OCI-LY1 (cell line): ENCODE data around the gene AKR7A3.

Experiments
- H2AFZ ChIP-seq: fragments of 200-600 bp; sonication (generic), shearing (Covaris generic); 2 replicates; pipeline ENCODE4 v1.6.0; 2014; ENCODE audit warnings: antibody characterized with exemption, mild to moderate bottlenecking, low read length
- H3F3A ChIP-seq: fragments of 200-600 bp; sonication (generic), shearing (Covaris generic); 2 replicates; pipeline ENCODE4 v1.6.0; 2014; ENCODE audit warnings: mild to moderate bottlenecking, antibody characterized with exemption, low read length, moderate library complexity; ENCODE audit not compliant: insufficient read depth
- H3K27ac ChIP-seq: fragments of 200-600 bp; sonication (generic); 2 replicates; pipeline ENCODE4 v1.5.1; 2014; ENCODE audit warnings: low read length, mixed run types, mild to moderate bottlenecking, low read depth; ENCODE audit not compliant: poor library complexity, severe bottlenecking
- H3K27me3 ChIP-seq: fragments of 200-600 bp; sonication (generic); 2 replicates; pipeline ENCODE4 v1.6.0; 2014; ENCODE audit warnings: antibody characterized with exemption, mild to moderate bottlenecking, low read length, moderate library complexity; ENCODE audit not compliant: insufficient read depth
- H3K36me3 ChIP-seq: fragments of 200-600 bp; sonication (generic); 2 replicates; pipeline ENCODE4 v1.6.1; 2014; ENCODE audit warnings: mild to moderate bottlenecking, antibody characterized with exemption, low read length, moderate library complexity, mixed read lengths; ENCODE audit not compliant: insufficient read depth
- H3K4me1 ChIP-seq: fragments of 200-600 bp; sonication (generic); 2 replicates; pipeline ENCODE4 v1.5.1; 2014; ENCODE audit warnings: mild to moderate bottlenecking, low read length, moderate library complexity; ENCODE audit not compliant: insufficient read depth, severe bottlenecking
- H3K4me2 ChIP-seq: fragments of 200-600 bp; sonication (generic), shearing (Covaris generic); 2 replicates; pipeline ENCODE4 v1.6.1; 2014; ENCODE audit warnings: low read length
- H3K4me3 ChIP-seq: fragments of 200-600 bp; sonication (generic); 2 replicates; pipeline ENCODE4 v1.5.1; 2014; ENCODE audit warnings: low read length, low read depth, mild to moderate bottlenecking, mixed read lengths; ENCODE audit not compliant: poor library complexity, severe bottlenecking
- H3K79me2 ChIP-seq: fragments of 200-600 bp; shearing (Covaris generic); 2 replicates; pipeline ENCODE4 v1.6.1; 2016; ENCODE audit warnings: mixed run types, low read length, mixed read lengths; ENCODE audit not compliant: insufficient read depth
- H3K9ac ChIP-seq: fragments of 200-600 bp; sonication (generic), shearing (Covaris generic); 2 replicates; pipeline ENCODE4 v1.6.1; 2014; ENCODE audit warnings: mild to moderate bottlenecking, low read length, mixed read lengths
- H3K9me2 ChIP-seq: fragments of 200-600 bp; sonication (generic), shearing (Covaris generic); 2 replicates; pipeline ENCODE4 v1.6.1; 2014; ENCODE audit warnings: low read depth, mild to moderate bottlenecking, low read length, mixed read lengths
- H3K9me3 ChIP-seq: fragments of 200-600 bp; shearing (Covaris generic); 2 replicates; pipeline ENCODE4 v1.6.1; 2014; ENCODE audit warnings: low read length, mixed read lengths
- H4K20me1 ChIP-seq: fragments of 200-600 bp; sonication (generic), shearing (Covaris generic); 2 replicates; pipeline ENCODE4 v1.6.0; 2016; ENCODE audit warnings: mild to moderate bottlenecking, low read length; ENCODE audit not compliant: insufficient read depth
- CTCF ChIP-seq: fragments of 200-600 bp; sonication (generic), shearing (Covaris generic); IDR thresholded peaks from 2 replicates; pipeline ENCODE4 v1.5.1; 2017; ENCODE audit warnings: mild to moderate bottlenecking, antibody characterized with exemption, low read length, moderate library complexity, mixed read lengths
- EZH2 ChIP-seq: fragments of 200-600 bp; sonication (generic), shearing (Covaris generic); IDR thresholded peaks from 2 replicates; pipeline ENCODE4 v1.8.0; 2017; ENCODE audit warnings: borderline replicate concordance, mixed run types, mild to moderate bottlenecking, antibody characterized with exemption, low read length, moderate library complexity, mixed read lengths

The AKR7A3 gene

GRCh38 chr1:19336543-19336942 is 48.0 kb upstream of the AKR7A3 start:
- no peaks in the 10 kb centered on the region for H3K27me3 ChIP-seq
- no peaks in the 10 kb centered on the region for H3K79me2 ChIP-seq
- no peak overlapping the region for H3K27ac ChIP-seq
- no peaks in the 10 kb centered on the region for H3F3A ChIP-seq
- H3K9ac ChIP-seq, result no peak overlapping the region
- no peak overlapping the region for H3K4me3 ChIP-seq
- H3K4me1 ChIP-seq, result no peaks in the 10 kb centered on the region
- H3K4me2 ChIP-seq, result no peak overlapping the region
- H3K9me2 ChIP-seq, result no peaks in the 10 kb centered on the region
- TF ChIP-seq CTCF, result no peak
- no peak for TF ChIP-seq EZH2
- H4K20me1 ChIP-seq, result no peaks in the 10 kb centered on the region
- H3K9me3 ChIP-seq, result no peaks in the 10 kb centered on the region
- no peak overlapping the region for H2AFZ ChIP-seq
- peaks cover 4% of the 10 kb centered on the region; the same call in 1 of the 2 replicates for H3K36me3 ChIP-seq

GRCh38 chr1:19333587-19334354 is 45.2 kb upstream of the AKR7A3 start:
- Histone ChIP-seq H3K27me3 (no peaks in the 10 kb centered on the region), H3K27ac (no peak overlapping the region), H3K79me2 (no peaks in the 10 kb centered on the region), H3F3A (no peaks in the 10 kb centered on the region), H3K4me2 (no peak overlapping the region), H3K9me2 (no peaks in the 10 kb centered on the region), H2AFZ (no peak overlapping the region), H4K20me1 (no peaks in the 10 kb centered on the region), H3K36me3 (no peaks in the 10 kb centered on the region), H3K9ac (no peak overlapping the region), H3K9me3 (no peaks in the 10 kb centered on the region), H3K4me3 (no peak overlapping the region), H3K4me1 (no peaks in the 10 kb centered on the region)
- TF ChIP-seq EZH2 (no peak), CTCF (no peak)

GRCh38 chr1:19332832-19333231 is 44.3 kb upstream of the AKR7A3 start:
- Histone ChIP-seq H4K20me1 (no peaks in the 10 kb centered on the region), H2AFZ (no peak overlapping the region), H3F3A (no peaks in the 10 kb centered on the region), H3K36me3 (no peaks in the 10 kb centered on the region), H3K4me3 (no peak overlapping the region), H3K27ac (no peak overlapping the region), H3K79me2 (no peaks in the 10 kb centered on the region), H3K9ac (no peak overlapping the region), H3K9me2 (no peaks in the 10 kb centered on the region), H3K4me1 (no peaks in the 10 kb centered on the region), H3K4me2 (no peak overlapping the region), H3K27me3 (no peaks in the 10 kb centered on the region), H3K9me3 (no peaks in the 10 kb centered on the region)
- TF ChIP-seq CTCF (no peak), EZH2 (no peak)
